ENCODE measurements around the gene GRID1. TPM values are rescaled to one million over a fixed set of nuclear protein-coding genes. Genes with fewer than 3 reads are reported as not detected.

The GRID1 gene
- total RNA-seq, 1 donor from 2014 or later = 0.68 TPM

DNA sequence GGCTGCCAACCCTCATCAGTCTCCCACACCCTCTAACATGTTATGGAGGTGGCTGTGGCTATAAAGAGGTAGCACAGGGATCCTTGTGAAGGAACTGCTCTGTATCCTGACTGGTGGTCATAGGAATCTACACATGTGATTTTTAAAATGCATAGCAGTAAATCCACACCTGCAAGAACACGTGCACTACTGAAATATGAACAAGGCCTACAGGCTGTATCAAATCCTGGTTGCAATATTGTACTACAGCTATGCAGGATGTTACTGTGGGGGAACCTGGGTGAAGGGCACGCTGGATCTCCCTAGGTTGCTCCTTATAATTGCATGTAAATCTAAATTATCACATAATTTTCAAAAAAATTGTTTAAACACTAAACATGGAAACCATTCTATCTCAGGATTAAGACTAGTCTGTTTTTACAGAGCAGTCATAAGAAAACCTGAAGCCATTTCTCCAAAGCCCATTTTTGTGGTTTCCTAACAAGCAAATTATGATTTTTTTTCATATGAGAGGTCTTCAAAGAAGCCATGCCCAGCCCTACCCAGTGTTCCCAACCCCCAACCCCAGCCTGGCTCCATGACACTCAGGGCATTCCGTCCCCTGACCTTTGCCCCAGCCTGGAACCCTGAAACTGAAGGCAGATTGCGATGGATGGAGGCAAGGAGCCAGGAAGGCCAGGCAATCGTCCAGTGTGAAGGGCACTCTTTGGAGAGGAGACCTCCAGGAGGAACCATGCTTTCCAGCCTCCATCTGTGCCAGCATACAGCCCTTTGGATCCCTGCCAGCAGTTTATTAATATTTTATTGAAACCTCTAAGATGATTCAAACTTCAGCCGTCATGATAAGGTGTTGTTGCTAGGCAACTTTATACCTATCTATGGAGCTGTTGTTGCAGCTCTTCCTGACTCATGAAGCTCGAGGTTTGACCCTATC, 161.0 kb downstream of the GRID1 start:
- ATAC-seq = no peak

DNA sequence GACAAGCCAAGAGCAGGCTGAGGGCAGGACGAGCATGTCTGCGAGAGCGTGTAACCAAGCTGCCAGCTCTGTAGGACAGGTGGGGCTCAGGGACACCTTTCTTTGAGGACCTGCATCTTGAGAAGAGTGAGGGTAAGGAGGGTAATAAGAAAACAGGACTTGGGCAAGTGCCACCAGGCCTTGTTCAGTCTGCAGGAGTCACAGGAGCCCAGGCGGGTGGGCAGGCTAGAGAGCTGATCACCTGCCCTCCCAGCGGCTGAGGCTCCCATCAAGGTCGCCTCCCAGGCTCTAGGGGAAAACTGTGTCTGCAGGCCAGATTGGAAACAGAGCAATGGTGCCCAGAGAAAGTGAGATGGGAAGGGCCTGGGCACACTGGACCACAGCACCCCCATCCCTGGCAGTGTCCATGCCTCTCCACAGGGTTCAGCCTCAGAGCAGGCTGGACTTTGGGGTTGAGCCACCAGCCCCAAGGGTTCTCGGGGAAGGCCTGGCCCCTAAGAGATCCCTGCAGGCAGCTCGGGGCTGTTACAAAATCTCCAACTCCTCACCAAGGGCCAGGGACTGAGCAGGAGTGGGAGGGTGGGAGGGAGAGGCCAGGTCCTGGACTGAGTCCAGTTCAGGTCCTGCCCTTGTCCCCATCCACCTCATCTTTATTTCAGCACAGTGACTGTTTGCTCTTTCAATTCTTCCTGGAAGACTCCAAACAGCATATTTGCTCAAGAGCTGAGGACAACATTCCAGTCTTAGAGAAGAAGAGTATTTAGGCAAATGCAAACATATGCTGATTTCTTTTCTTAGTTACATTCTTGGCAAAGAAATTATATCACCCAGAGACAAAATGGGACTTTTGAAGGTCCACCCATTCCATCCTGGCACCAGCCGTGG, 161.9 kb downstream of the GRID1 start:
- ATAC-seq = no peak

- peak; percentile 17 for ATAC-seq
Observed at GRCh38 chr10:86203162-86203905, 163.3 kb downstream of the GRID1 start.

DNA sequence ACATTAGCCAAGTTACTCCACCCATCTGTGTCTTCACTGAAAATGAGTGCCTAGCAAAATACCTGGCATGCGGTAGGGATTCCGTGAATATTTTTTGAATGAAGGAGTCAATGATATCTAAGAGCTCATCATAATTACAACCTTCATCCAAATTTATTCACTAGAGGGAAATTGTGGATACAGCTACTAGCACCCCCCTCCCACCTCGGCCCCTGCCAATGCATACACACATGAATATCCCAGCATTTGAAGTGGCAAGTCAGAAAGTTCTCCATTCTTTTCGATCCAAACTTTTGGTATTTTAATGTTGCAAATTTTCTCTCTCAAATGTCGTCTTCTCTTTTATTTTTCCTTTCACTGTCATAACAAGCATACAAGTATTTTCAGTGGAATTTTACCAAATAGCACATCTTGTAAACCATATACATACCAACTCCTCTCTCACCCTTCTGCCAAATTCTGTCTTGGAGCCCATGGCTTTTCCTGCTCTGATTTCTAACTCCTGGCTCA, 164.3 kb downstream of the GRID1 start:
- no peak for ATAC-seq

GRCh38 chr10:86200867-86201266, 165.7 kb downstream of the GRID1 start:
- ATAC-seq = no peak

- ATAC-seq = no peak
Observed at GRCh38 chr10:86200269-86200668, 166.3 kb downstream of the GRID1 start.

- no peak for ATAC-seq
Observed at GRCh38 chr10:86199041-86199440, 167.6 kb downstream of the GRID1 start.

- no peak for ATAC-seq
Observed at GRCh38 chr10:86198271-86198670, 168.3 kb downstream of the GRID1 start.

DNA sequence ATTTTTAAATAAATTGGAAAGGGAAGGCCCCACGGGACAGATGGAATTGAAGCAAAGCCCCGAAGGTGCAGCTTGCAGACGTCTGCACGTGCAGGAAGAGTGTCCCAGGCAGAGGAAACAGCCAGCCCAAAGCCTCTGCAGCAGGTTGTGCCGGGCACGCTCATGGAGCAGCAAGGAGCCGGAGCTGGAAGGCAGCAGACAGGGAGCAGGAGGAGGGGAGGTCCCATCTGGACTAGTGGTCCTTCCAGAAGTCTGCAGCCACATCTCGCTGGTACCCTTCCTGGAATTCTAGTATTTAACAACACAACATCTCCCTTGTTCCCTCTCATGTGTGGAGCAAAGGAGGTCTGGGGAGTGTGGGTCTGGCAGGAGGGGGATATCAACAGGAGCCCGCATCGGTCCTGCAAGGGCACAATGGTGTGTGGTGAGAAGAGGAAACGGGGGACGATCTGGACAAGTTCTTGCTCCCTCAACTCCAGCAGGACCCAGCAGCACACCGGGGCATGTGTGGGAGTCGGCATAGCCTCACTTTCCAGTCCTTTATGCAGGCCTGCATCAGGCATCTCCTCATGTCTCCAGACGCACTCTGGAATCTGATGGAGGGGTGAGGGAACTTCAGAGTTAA, 169.3 kb downstream of the GRID1 start:
- ATAC-seq = no peak

- ATAC-seq = no peak
Observed at GRCh38 chr10:86195521-86196157, 171.0 kb downstream of the GRID1 start.

GRCh38 chr10:86194684-86195083, 171.9 kb downstream of the GRID1 start:
- ATAC-seq = no peak

DNA sequence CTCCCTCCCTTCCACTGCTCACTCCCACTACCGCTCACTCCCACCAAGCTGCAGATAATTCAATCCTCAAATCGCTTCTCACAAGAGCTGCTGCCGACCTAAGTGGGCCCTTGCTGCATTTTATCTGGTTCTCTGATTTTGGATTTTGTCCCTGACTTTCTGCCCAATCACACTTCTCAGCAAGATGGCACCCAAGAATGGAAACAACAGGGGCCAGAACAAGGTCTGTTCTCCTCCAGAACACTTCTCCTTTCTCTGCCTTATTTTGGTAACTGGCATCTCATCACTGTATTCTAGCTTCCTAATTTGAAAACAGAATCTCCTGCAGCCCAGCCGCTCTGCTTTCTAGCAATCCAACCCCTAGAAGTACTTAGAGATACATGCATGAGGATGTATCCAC, 172.8 kb downstream of the GRID1 start:
- no peak for ATAC-seq

DNA sequence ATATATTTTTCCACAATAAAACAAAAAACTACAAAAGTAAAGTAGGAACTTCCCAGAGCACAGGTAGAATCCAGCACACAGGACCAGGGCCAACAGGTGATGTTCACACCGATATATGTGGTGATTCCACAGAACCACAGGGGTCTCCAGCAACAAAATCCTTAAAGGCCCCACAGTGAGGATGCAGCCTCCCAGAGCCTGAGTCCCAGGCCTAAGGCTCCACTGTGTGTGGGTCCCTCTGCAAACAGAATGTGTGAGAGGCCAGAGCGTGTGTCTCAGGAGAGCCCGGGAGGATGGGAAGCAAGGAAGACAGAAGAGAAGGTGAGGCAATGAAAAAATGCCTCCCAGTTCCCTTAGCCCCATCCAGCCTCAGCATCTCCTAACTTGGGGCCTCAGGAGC, 173.9 kb downstream of the GRID1 start:
- no peak for ATAC-seq

GRCh38 chr10:86192147-86192546, 174.4 kb downstream of the GRID1 start:
- ATAC-seq = no peak

DNA sequence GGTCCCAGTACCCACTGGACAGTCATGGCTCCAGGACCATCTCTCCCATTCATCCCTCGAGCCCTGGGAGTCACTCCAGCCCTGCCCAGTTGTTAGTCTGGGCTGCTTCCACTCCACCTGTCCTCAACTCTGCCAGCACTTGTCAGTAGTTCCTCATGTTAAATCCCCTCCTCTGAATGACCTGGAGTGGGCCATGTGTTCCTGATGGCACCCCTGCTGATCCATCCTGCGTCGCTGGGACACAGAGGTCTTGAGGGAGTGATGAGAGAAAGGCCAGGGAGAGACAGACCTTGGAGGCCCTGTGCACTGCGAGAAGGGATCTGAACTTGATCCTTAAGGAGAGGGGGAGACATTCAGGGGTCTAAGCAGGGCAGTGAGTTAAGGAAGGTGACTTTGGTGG, 174.9 kb downstream of the GRID1 start:
- ATAC-seq = no peak

DNA sequence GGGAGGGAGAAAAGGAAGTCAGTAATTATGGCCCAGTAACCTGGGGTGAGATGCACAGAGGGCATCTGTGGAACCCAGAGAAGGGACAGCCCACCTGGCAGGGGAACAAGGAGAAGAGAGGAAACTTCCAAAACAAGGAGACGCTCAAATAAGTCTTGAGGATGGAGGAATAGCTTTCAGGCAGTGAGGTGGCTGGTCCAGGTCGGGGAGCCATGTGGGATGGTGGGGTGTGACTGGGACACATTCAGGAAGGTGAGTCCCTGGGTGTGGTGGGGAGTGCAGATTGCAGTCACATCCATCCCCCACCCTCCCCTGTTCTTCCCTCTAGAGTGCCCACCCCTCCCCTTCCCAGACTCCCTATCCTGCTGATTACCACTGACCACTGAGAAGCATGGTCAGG, 175.4 kb downstream of the GRID1 start:
- ATAC-seq = no peak

GRCh38 chr10:86190291-86190690, 176.3 kb downstream of the GRID1 start:
- ATAC-seq = no peak

DNA sequence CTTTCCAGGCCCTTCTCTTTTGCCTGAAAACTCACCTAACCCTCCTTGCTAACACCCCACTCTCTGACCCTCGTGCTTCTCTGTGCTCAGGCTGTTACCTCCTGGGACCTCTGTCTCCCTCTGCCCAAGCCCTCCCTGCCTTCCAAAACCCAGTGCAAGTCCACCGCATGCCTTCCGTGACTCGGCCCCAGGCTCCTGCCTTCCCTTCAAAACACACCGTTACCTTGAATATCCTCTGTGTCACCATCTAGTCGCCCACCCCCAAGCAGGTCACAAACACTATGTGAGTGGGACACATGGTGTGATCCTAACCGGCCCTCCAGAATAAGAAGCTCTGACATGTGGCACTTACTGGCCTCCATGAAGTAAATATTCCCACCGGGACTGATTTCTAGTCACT, 176.7 kb downstream of the GRID1 start:
- no peak for ATAC-seq

GRCh38 chr10:86188796-86189558, 177.6 kb downstream of the GRID1 start:
- no peak for ATAC-seq

- ATAC-seq = no peak
Observed at GRCh38 chr10:86188326-86188725, 178.3 kb downstream of the GRID1 start.
